Smooth muscle cell of the brain vasculature (primary cell): ENCODE measurements around the gene DDX56.
"Not testable (repeated sequence)": the region's sequence is repeated elsewhere in the genome, so short reads cannot be mapped to it uniquely, and the experiment has no call there.

Experiments
- DNase-seq: peaks from one replicate; pipeline ENCODE4 v3.0.0-alpha.2; 2012; ENCODE audit warnings: low read depth, low spot score

DDX56 gene

GRCh38 chr7:44573464-44574286 is at the start of gene DDX56:
Gene DDX56, minus strand, starts transcription at chr7:44573908. Its CDS starts 13 bp downstream, at chr7:44573895.
- peak; percentile 82 for DNase-seq

- DNase-seq = no peak
Observed at GRCh38 chr7:44622342-44623151, 48.8 kb upstream of the DDX56 start.

GRCh38 chr7:44621750-44622103 is 48.0 kb upstream of the DDX56 start:
- no peak for DNase-seq

- DNase-seq = no peak
Observed at GRCh38 chr7:44621034-44621749, 47.5 kb upstream of the DDX56 start.

- no peak for DNase-seq
Observed at GRCh38 chr7:44618753-44619152, 45.0 kb upstream of the DDX56 start.

GRCh38 chr7:44618045-44618444 is 44.3 kb upstream of the DDX56 start:
- DNase-seq = no peak

GRCh38 chr7:44617225-44617890 is 43.6 kb upstream of the DDX56 start:
- no peak for DNase-seq

- no peak for DNase-seq
Observed at GRCh38 chr7:44616545-44616944, 42.8 kb upstream of the DDX56 start.

- DNase-seq = no peak
Observed at GRCh38 chr7:44615793-44616192, 42.1 kb upstream of the DDX56 start.

- DNase-seq = no peak
Observed at GRCh38 chr7:44615149-44615611, 41.5 kb upstream of the DDX56 start.

- DNase-seq = no peak
Observed at GRCh38 chr7:44609829-44610228, 36.1 kb upstream of the DDX56 start.

- no peak for DNase-seq
Observed at GRCh38 chr7:44608916-44609648, 35.4 kb upstream of the DDX56 start.

GRCh38 chr7:44607141-44608068 is 33.7 kb upstream of the DDX56 start:
- no peak for DNase-seq

GRCh38 chr7:44606341-44607140 is 32.8 kb upstream of the DDX56 start, which contains the start of gene OGDH:
Gene OGDH, plus strand, starts transcription at chr7:44606627. Its CDS starts 17,717 bp downstream, at chr7:44624344.
- peak; percentile 97 for DNase-seq

GRCh38 chr7:44604941-44605340 is 31.2 kb upstream of the DDX56 start:
- DNase-seq = no peak

GRCh38 chr7:44603193-44603592 is 29.5 kb upstream of the DDX56 start:
- DNase-seq = no peak

GRCh38 chr7:44602576-44602910 is 28.8 kb upstream of the DDX56 start:
- DNase-seq = no peak

GRCh38 chr7:44599222-44599621 is 25.5 kb upstream of the DDX56 start:
- no peak for DNase-seq

- DNase-seq = not testable (repeated sequence)
Observed at GRCh38 chr7:44597181-44597580, 23.5 kb upstream of the DDX56 start.
